IPS-15b (cell line): ENCODE results near the gene TTLL8.

Source experiments
- H3K27me3 ChIP-seq: one replicate; pipeline ENCODE4 v1.6.1; 2013; ENCODE audit warnings: low read length; ENCODE audit not compliant: control insufficient read depth, insufficient read depth
- H3K36me3 ChIP-seq: one replicate; pipeline ENCODE4 v1.6.1; 2013; ENCODE audit warnings: low read length; ENCODE audit not compliant: control insufficient read depth, insufficient read depth
- H3K4me1 ChIP-seq: one replicate; pipeline ENCODE4 v1.6.1; 2013; ENCODE audit warnings: mild to moderate bottlenecking, low read length; ENCODE audit not compliant: control insufficient read depth, insufficient read depth
- H3K4me3 ChIP-seq: one replicate; pipeline ENCODE4 v1.5.1; 2013; ENCODE audit warnings: low read depth, low read length
- H3K9ac ChIP-seq: one replicate; pipeline ENCODE4 v1.6.1; 2013; ENCODE audit warnings: low read depth, mild to moderate bottlenecking, low read length
- H3K9me3 ChIP-seq: one replicate; pipeline ENCODE4 v1.6.1; 2013; ENCODE audit warnings: mild to moderate bottlenecking, low read length; ENCODE audit not compliant: control insufficient read depth, insufficient read depth

Gene TTLL8

DNA sequence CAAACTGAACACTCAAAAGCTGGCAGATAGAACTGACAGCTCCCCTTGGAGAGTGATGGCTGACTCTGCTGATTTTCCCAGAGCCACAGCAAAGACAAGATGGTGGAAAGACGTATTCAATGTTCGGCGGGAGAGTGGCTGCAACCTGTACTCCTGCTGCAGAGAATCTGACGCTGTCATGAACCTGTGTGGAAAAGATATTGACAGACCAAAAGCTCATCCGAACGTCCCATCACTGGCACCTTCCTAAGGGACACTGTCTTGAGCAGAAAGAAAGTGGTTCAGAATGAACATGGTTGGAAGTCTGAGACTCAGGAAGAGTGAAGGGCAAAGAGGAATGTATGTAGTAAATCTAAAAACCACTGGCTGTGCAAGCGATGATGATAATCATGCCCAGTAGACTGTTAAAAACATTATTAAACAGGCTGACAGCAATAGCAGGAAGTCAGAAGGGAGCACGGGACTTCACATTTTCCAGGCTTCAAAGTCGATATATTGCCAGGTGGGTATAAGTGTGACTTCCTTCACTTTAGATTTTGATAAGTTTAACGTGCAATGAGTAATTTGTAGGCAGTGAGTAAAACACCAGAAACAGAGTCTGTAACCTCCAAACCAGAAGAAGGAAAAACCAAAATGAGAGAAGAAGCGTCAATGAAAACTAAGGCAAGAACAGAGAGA is 39.4 kb downstream of the TTLL8 start:
- H3K4me1 ChIP-seq: no peaks in the 10 kb centered on the region
- H3K36me3 ChIP-seq: no peaks in the 10 kb centered on the region
- no peak overlapping the region for H3K9ac ChIP-seq
- H3K27me3 ChIP-seq: peaks cover 29% of the 10 kb centered on the region
- H3K4me3 ChIP-seq: no peak overlapping the region
- H3K9me3 ChIP-seq: no peaks in the 10 kb centered on the region

DNA sequence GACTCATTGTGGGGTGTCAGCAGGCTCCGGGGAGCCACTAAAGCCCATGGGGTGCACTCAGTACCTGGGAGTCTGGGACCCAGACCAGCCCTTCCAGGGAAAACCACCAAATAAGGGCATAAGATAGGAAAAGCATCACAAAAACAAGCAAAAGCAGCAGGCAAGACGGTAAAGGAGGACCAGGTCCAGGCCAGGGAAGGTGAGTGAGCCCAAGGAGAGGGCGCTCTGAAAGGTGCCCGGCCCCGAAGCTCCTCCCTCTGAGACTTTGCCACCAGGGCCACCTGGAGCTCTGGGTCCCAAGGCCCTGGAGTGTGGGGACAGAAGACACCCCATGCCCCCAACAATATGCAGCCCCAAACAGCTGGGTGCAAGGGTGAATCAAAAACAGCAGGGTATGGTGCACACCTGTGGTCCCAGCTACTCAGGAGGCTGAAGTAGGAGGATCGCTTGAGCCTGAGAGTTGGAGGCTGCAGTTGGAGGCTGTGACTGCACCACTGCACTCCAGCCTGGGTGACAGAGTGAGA is 40.3 kb downstream of the TTLL8 start:
- H3K36me3 ChIP-seq: no peaks in the 10 kb centered on the region
- H3K4me1 ChIP-seq: no peaks in the 10 kb centered on the region
- H3K27me3 ChIP-seq: peaks cover 35% of the 10 kb centered on the region
- no peak overlapping the region for H3K4me3 ChIP-seq
- H3K9ac ChIP-seq: no peak overlapping the region
- H3K9me3 ChIP-seq: no peaks in the 10 kb centered on the region

GRCh38 chr22:50016988-50017700 is 41.0 kb downstream of the TTLL8 start:
- Histone ChIP-seq H3K36me3 (no peaks in the 10 kb centered on the region), H3K27me3 (peaks cover 39% of the 10 kb centered on the region), H3K4me1 (no peaks in the 10 kb centered on the region), H3K9ac (no peak overlapping the region), H3K9me3 (no peaks in the 10 kb centered on the region), H3K4me3 (no peak overlapping the region)

GRCh38 chr22:50016308-50016987 is 41.6 kb downstream of the TTLL8 start:
- H3K4me3 ChIP-seq: no peak overlapping the region
- no peaks in the 10 kb centered on the region for H3K36me3 ChIP-seq
- H3K27me3 ChIP-seq: peaks cover 44% of the 10 kb centered on the region
- H3K4me1 ChIP-seq: no peaks in the 10 kb centered on the region
- no peak overlapping the region for H3K9ac ChIP-seq
- H3K9me3 ChIP-seq: no peaks in the 10 kb centered on the region

DNA sequence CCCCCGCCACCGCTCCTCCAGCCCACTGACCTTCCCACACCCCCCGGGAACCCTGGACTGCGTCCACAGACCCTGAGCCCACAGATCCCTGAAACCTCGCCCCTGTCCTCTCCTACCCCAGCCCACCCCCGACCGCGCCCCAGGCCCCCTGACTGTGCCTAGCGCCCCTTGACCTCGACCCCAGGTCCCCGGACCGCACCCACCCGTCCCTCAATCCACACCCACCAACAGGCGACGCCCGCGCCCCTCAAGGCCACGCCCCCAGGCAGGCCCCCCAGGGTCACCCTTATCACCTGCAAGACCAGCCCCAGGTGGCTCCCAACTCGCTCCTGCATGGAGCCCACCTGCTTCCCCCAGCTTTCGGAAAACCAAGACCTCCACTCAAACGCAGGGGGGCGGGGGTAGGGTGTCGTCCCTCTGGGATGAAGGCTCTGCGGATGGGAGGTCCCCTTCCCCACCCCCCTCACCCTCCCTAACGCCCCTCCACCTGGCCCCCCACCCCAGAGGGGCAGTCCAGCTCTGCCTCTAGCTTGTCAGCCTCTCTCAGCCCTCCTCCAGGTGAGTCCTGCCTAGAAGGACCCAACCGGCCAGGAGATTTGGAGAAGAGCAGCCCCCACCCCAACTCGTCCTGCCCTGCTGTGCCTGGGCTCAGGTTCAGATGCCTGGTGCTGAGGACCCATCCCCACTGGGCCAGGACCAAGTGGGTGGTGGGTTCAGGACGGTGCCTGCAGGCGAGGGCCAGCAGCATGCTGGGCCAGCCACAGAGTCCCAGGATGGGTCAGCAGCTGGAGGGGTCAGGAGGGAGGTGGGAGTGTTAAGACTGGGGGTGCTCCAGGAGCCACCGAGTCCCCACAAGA is 42.4 kb downstream of the TTLL8 start:
- peaks cover 48% of the 10 kb centered on the region for H3K27me3 ChIP-seq
- no peaks in the 10 kb centered on the region for H3K9me3 ChIP-seq
- no peak overlapping the region for H3K9ac ChIP-seq
- no peak overlapping the region for H3K4me3 ChIP-seq
- no peaks in the 10 kb centered on the region for H3K4me1 ChIP-seq
- H3K36me3 ChIP-seq: no peaks in the 10 kb centered on the region

DNA sequence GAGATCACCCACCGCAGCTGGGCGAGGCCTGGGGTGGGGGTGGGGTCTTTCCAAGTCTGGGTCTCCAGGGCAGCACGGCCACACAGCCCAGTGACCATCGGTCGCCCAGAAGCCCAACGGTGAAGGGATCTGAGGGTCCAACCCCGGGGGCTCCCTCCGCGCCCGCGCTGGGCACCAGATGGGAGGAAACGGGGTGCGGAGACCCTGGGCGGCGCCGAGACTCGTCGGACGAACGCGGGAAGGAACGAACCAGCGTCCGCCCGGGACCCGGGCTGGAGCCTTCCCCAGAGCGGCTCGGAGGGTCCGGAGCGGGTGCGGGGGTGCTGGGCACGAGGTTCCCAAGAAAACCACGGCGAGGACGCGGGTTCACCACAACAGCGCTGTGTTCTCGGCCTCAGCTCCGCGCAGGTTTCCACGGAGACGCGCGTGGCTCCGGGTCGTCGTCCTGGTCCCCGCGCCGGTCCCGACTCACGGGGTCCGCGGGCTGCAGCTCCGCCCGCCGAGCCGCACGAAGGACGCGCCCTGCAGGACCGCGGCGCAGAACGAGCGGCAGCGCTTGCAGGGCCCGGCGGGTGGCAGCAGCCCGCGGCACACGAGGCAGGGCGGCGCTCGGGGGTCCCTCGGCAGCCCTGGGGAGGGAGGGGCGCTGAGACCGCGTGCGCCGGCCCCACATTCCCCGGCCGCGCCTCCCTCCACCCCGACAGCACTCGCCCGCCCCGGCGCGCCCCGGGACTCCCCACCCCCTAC is 43.3 kb downstream of the TTLL8 start:
- Histone ChIP-seq H3K4me1 (no peaks in the 10 kb centered on the region), H3K27me3 (peaks cover 48% of the 10 kb centered on the region), H3K9me3 (no peaks in the 10 kb centered on the region), H3K4me3 (peak overlapping the region; percentile 40), H3K9ac (no peak overlapping the region), H3K36me3 (no peaks in the 10 kb centered on the region)

DNA sequence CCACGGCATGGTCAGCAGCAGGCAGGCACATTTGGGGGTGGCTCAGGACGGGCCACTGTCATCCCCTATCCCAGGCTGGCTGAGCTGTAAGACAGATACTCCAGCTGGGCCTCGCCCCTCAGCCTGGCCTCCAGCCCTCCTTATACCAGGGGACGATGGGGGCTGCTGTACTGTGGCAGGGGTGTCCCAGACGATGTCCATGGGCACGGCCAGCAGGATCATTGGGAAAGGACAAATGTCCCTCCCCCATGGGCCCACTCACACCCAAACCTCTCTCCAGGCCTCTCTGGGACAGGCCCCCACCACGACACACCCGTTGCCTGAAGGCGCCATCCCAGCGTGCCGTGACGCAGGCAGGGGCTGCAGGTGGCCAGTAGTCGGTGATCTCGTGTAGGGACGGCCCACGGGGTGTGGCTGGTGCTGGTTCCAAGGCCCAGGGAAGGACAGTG is 44.0 kb downstream of the TTLL8 start:
- no peak overlapping the region for H3K4me3 ChIP-seq
- no peaks in the 10 kb centered on the region for H3K9me3 ChIP-seq
- no peak overlapping the region for H3K9ac ChIP-seq
- H3K27me3 ChIP-seq: peaks cover 44% of the 10 kb centered on the region
- H3K4me1 ChIP-seq: no peaks in the 10 kb centered on the region
- H3K36me3 ChIP-seq: no peaks in the 10 kb centered on the region

GRCh38 chr22:50012211-50013181 is 45.6 kb downstream of the TTLL8 start, which contains the start of gene IL17REL:
Gene IL17REL (minus strand): TSS chr22:50012765. CDS start chr22:50012646, 119 bp downstream.
- no peaks in the 10 kb centered on the region for H3K36me3 ChIP-seq
- peaks cover 38% of the 10 kb centered on the region for H3K27me3 ChIP-seq
- no peak within 1 kb of the TSS for H3K9ac ChIP-seq
- peak within 1 kb of the TSS; percentile 8 for H3K4me3 ChIP-seq
- no peaks in the 10 kb centered on the region for H3K9me3 ChIP-seq
- H3K4me1 ChIP-seq: no peaks in the 10 kb centered on the region

DNA sequence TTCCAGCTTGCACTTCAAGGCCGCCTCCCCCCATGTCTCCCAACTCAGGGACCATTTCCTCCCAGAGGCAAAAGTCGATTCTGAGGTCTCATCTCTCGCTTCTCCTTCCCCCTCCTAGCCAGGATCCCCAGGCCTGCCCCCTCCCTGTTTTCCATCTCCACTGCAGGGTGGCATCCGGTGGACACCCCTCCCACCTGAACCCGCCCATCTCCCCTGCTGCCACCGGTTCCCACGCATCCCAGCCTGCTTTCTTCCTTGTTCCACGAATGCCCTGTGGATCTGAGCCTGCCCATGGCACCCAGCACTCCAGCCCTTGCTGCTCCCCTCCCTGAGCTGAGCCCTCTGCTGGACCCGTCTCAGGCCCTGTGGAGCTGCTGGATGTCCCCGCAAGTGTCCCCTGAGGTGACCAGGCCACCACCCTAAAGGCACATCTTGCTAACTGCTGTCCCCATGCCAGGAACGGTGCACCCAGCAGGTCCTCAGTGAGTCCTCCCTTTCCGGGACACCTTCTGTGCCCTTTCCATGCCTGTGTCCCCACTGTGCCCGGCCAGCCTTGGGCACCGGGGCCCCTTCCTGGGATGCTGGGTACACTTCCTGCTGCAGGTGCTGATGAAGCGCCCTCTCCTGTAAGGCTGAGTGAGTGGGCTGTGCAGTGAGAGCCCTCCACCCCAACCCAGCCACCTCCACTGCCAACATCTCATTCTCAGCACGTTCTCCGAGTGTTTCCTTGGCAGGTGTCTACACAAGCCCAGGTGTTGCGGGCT is 46.5 kb downstream of the TTLL8 start:
- Histone ChIP-seq H3K9ac (no peak overlapping the region), H3K4me1 (no peaks in the 10 kb centered on the region), H3K36me3 (no peaks in the 10 kb centered on the region), H3K9me3 (no peaks in the 10 kb centered on the region), H3K4me3 (peak overlapping the region; percentile 8), H3K27me3 (peaks cover 37% of the 10 kb centered on the region)
